ENCODE data around the gene ZNF319. TPM values are rescaled to one million over a fixed set of nuclear protein-coding genes. Genes with fewer than 3 reads are reported as not detected.

The ZNF319 gene
- total and polyA plus RNA-seq, 7 donors: 2.0 to 8.8 (median 6.6) TPM

DNA sequence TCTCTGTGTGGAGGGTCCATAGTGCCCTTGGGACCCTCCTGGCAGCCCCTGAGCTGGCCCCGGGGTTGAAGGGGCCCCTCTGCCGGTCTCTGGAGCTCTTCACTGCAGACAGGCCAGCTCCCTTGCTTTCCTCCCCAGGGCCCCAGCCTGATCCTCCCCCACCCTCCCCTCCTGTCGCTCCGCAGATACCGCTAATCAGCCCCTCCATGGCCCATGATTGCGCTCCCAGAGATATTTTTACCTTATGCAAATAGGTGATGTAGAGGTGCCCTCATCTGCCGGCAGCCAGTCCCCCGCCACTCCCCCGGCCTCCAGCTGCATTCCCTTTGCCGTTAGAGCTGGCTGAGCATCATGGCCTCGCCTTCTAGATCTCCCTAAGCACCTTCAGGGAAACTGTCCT, 34.3 kb upstream of the ZNF319 start:
- intact Hi-C loops (cut with DNase I): no loop called here
- H3K27ac ChIP-seq: no peak overlapping the region
- no peaks in the 10 kb centered on the region for H3K27me3 ChIP-seq (ENCODE audit: insufficient read depth in 3 of 3, low read length in 2 of 3)
- H3K36me3 ChIP-seq (ENCODE audit: insufficient read depth in 1 of 2, low read depth in 1 of 2): peaks cover 3 to 15% of the 10 kb centered on the region in 2 donors
- no peaks in the 10 kb centered on the region for H3K9me3 ChIP-seq
- WGBS, 3 donors: 75 to 81% (median 79%) methylated on average over 11 of the region's 11 CpGs
- H3K4me1 ChIP-seq: peaks cover 36% of the 10 kb centered on the region
- DNase-seq (no peak), ATAC-seq (no peak)
- TF ChIP-seq, protein P1, sequence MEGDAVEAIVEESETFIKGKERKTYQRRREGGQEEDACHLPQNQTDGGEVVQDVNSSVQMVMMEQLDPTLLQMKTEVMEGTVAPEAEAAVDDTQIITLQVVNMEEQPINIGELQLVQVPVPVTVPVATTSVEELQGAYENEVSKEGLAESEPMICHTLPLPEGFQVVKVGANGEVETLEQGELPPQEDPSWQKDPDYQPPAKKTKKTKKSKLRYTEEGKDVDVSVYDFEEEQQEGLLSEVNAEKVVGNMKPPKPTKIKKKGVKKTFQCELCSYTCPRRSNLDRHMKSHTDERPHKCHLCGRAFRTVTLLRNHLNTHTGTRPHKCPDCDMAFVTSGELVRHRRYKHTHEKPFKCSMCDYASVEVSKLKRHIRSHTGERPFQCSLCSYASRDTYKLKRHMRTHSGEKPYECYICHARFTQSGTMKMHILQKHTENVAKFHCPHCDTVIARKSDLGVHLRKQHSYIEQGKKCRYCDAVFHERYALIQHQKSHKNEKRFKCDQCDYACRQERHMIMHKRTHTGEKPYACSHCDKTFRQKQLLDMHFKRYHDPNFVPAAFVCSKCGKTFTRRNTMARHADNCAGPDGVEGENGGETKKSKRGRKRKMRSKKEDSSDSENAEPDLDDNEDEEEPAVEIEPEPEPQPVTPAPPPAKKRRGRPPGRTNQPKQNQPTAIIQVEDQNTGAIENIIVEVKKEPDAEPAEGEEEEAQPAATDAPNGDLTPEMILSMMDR (IDR thresholded peaks at IDR 0.05): no peak
- H3K4me3 ChIP-seq: no peak overlapping the region

GRCh38 chr16:58034128-58034685, 33.7 kb upstream of the ZNF319 start:
- WGBS, 3 donors: 88 to 94% (median 91%) methylated on average over 14 of the region's 14 CpGs
- H3K27ac ChIP-seq: no peak overlapping the region
- peaks cover 36% of the 10 kb centered on the region for H3K4me1 ChIP-seq
- no peak overlapping the region for H3K4me3 ChIP-seq
- H3K9me3 ChIP-seq: no peaks in the 10 kb centered on the region
- ATAC-seq: no peak
- no peak for DNase-seq
- no peaks in the 10 kb centered on the region for H3K27me3 ChIP-seq (ENCODE audit: insufficient read depth in 3 of 3, low read length in 2 of 3)
- H3K36me3 ChIP-seq (ENCODE audit: insufficient read depth in 1 of 2, low read depth in 1 of 2): peaks cover 3 to 9% of the 10 kb centered on the region in 2 donors
- TF ChIP-seq, protein P1 (IDR thresholded peaks at IDR 0.05): no peak
- intact Hi-C loops (cut with DNase I): no loop called here

- peak overlapping the region; percentile 30 for H3K27ac ChIP-seq
- DNase-seq: no peak
- no peak overlapping the region for H3K4me3 ChIP-seq
- no peaks in the 10 kb centered on the region for H3K36me3 ChIP-seq (ENCODE audit: insufficient read depth in 1 of 2, low read depth in 1 of 2)
- H3K4me1 ChIP-seq: peaks cover 44% of the 10 kb centered on the region
- H3K9me3 ChIP-seq: no peaks in the 10 kb centered on the region
- TF ChIP-seq, protein P1 (IDR thresholded peaks at IDR 0.05): no peak
- WGBS, 3 donors: 30 to 41% (median 31%) methylated on average over 15 of the region's 15 CpGs
- H3K27me3 ChIP-seq (ENCODE audit: insufficient read depth in 3 of 3, low read length in 2 of 3): no peaks in the 10 kb centered on the region
- peak; percentile 32 to 76 (median 58) for ATAC-seq
- intact Hi-C loops (cut with DNase I): no loop called here
Observed at GRCh38 chr16:58032710-58033293, 32.3 kb upstream of the ZNF319 start.

GRCh38 chr16:58031016-58031800, 30.7 kb upstream of the ZNF319 start:
- Histone ChIP-seq H3K4me3 (no peak overlapping the region), H3K4me1 (peaks cover 46% of the 10 kb centered on the region), H3K36me3 (ENCODE audit: insufficient read depth in 1 of 2, low read depth in 1 of 2) (no peaks in the 10 kb centered on the region), H3K27ac (peak overlapping the region; percentile 4), H3K9me3 (no peaks in the 10 kb centered on the region), H3K27me3 (ENCODE audit: insufficient read depth in 3 of 3, low read length in 2 of 3) (no peaks in the 10 kb centered on the region)
- DNase-seq (no peak), ATAC-seq (no peak)
- WGBS, 3 donors: 62 to 70% (median 62%) methylated on average over 14 of the region's 14 CpGs
- intact Hi-C loops (cut with DNase I): no loop called here
- TF ChIP-seq, protein P1 (IDR thresholded peaks at IDR 0.05): no peak

All from psoas muscle (tissue), 8 donors.